ENCODE data around the gene PLPP2. TPM values are rescaled to one million over a fixed set of nuclear protein-coding genes. Genes with fewer than 3 reads are reported as not detected.

Gene PLPP2
- total and polyA plus RNA-seq, 2 of the 4 experiments (the other 2 are of a cell fraction): 2.3 to 4.2 TPM

- no peaks in the 10 kb centered on the region for H3K27me3 ChIP-seq (ENCODE audit: control insufficient read depth, insufficient read depth, low read length)
- intact Hi-C loops (cut with micrococcal nuclease) (no loop called here), in situ Hi-C loops (cut with MboI; ENCODE audit: low sequenced_read_pairs) (no loop called here), dilution Hi-C loops (cut with HindIII; ENCODE audit: low sequenced_read_pairs, unreplicated experiment) (no loop called here)
- H3K4ac ChIP-seq (ENCODE audit: low read depth, low read length): no peak overlapping the region
- H3K27ac ChIP-seq (ENCODE audit: insufficient read depth, low read length): no peak overlapping the region
- DNase-seq (no peak), ATAC-seq (ENCODE audit: low read depth) (no peak)
- peaks cover 20% of the 10 kb centered on the region for H3K9me3 ChIP-seq (ENCODE audit: control insufficient read depth, insufficient read depth, low read length)
- H2BK20ac ChIP-seq (ENCODE audit: low read depth, low read length): no peak overlapping the region
- no TSS peak for BruUV-seq (replicated peaks)
- H2BK5ac ChIP-seq (ENCODE audit: low read depth, low read length, poor library complexity, severe bottlenecking): no peak overlapping the region
- WGBS, 2 experiments (ENCODE audit: extremely low coverage in 2 of 2, insufficient read length in 1 of 2): 99% methylated on average over 24 of the region's 33 CpGs; no CpG with 5 or more reads in 1 of the 2 experiments
- H3K9ac ChIP-seq (ENCODE audit: low read depth, low read length): no peak overlapping the region
- H3K4me2 ChIP-seq (ENCODE audit: low read depth, low read length): no peak overlapping the region
- no peak overlapping the region for H3K4me3 ChIP-seq (ENCODE audit: insufficient read depth, low read depth, low read length)
- no peak overlapping the region for H2AFZ ChIP-seq (replicated peaks; ENCODE audit: low read length, poor library complexity)
- no peak overlapping the region for H2AK9ac ChIP-seq (replicated peaks; ENCODE audit: low read depth, low read length, poor library complexity)
- no peak overlapping the region for H3K56ac ChIP-seq (ENCODE audit: extremely low read depth, insufficient read depth, low read length)
- H2AK5ac ChIP-seq (ENCODE audit: low read depth, low read length): no peak overlapping the region
- no peak overlapping the region for H4K5ac ChIP-seq (ENCODE audit: low read depth, low read length)
- peaks cover 84% of the 10 kb centered on the region for H3K36me3 ChIP-seq (ENCODE audit: control insufficient read depth, insufficient read depth, low read length)
- H3K14ac ChIP-seq (replicated peaks; ENCODE audit: low read depth, low read length): no peak overlapping the region
- no peak overlapping the region for H2BK15ac ChIP-seq (ENCODE audit: low read depth, low read length)
- H4K20me1 ChIP-seq (ENCODE audit: insufficient read depth, low read length): peaks cover 39% of the 10 kb centered on the region
- H2BK120ac ChIP-seq (ENCODE audit: low read depth, low read length): no peak overlapping the region
- CTCF ChIA-PET: no interaction called here
- POLR2A ChIA-PET (ENCODE audit: unreplicated experiment): no interaction called here
- no peak overlapping the region for H3K23ac ChIP-seq (ENCODE audit: low read depth, low read length)
- peaks cover 15% of the 10 kb centered on the region for H3K9me1 ChIP-seq (ENCODE audit: insufficient read depth, low read length)
- H3K79me1 ChIP-seq (ENCODE audit: low read depth in 1 of 2, low read length in 2 of 2): peaks cover 21 to 71% of the 10 kb centered on the region in 2 experiments
- H3K4me1 ChIP-seq (ENCODE audit: control insufficient read depth, insufficient read depth, low read length): no peaks in the 10 kb centered on the region
- H4K8ac ChIP-seq (ENCODE audit: low read depth in 2 of 2, low read length in 2 of 2): no peak overlapping the region
- H3K18ac ChIP-seq (ENCODE audit: low read depth, low read length): no peak overlapping the region
- no peak overlapping the region for H4K91ac ChIP-seq (ENCODE audit: insufficient read depth, low read depth, low read length)
- no peak for TF ChIP-seq CEBPB (IDR thresholded peaks at IDR 0.05; ENCODE audit: low read depth, low read length)
- TF ChIP-seq NFE2L2 (IDR thresholded peaks at IDR 0.05; ENCODE audit: low read depth, low read length): no peak
- no peak for TF ChIP-seq ELK1 (IDR thresholded peaks at IDR 0.05; ENCODE audit: borderline replicate concordance, low read depth, low read length)
- no peak for TF ChIP-seq FOS (IDR thresholded peaks at IDR 0.05; ENCODE audit: low read depth, low read length)
- TF ChIP-seq POLR2A (IDR thresholded peaks at IDR 0.05; ENCODE audit: low read depth, low read length): no peak
- no peak for TF ChIP-seq CHD1 (IDR thresholded peaks at IDR 0.05; ENCODE audit: low read depth, low read length)
- no peak for TF ChIP-seq RCOR1 (IDR thresholded peaks at IDR 0.05; ENCODE audit: insufficient replicate concordance, low read length)
These were observed 34.8 kb upstream of the PLPP2 start for GRCh38 chr19:325937-326565.

Measured in IMR-90 (cell line).